ENCODE data around the gene IL11. TPM values are rescaled to one million over a fixed set of nuclear protein-coding genes. Genes with fewer than 3 reads are reported as not detected.

The IL11 gene
- total RNA-seq, 1 experiment from 2014 or later: 1.4 TPM

- no peak for DNase-seq (ENCODE audit: low spot score)
Observed at GRCh38 chr19:55391191-55391670, 21.0 kb upstream of the IL11 start.

DNA sequence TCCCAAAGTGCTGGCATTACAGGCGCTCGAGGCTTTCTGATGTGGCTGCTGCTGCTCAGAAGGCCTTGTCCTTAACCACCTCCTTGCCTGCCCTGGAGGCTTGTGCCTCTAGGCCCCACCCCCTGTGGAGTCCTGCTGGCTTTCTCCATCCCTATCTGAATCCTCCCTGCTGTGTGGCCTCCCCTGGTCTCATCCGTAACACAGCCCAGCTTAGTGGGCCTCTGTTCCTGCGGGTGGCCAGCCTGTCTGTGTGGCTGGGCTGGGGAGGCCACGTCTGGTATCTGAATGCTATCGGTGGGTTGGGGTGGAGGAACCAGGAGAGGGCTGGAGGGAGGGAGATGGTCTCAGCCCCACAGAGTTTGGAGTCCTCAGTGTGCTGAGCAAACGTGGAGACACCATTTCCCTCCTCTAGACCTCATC is 20.2 kb upstream of the IL11 start:
- DNase-seq (ENCODE audit: low spot score): no peak

GRCh38 chr19:55389386-55390317 is 19.4 kb upstream of the IL11 start:
- no peak for DNase-seq (ENCODE audit: low spot score)

DNA sequence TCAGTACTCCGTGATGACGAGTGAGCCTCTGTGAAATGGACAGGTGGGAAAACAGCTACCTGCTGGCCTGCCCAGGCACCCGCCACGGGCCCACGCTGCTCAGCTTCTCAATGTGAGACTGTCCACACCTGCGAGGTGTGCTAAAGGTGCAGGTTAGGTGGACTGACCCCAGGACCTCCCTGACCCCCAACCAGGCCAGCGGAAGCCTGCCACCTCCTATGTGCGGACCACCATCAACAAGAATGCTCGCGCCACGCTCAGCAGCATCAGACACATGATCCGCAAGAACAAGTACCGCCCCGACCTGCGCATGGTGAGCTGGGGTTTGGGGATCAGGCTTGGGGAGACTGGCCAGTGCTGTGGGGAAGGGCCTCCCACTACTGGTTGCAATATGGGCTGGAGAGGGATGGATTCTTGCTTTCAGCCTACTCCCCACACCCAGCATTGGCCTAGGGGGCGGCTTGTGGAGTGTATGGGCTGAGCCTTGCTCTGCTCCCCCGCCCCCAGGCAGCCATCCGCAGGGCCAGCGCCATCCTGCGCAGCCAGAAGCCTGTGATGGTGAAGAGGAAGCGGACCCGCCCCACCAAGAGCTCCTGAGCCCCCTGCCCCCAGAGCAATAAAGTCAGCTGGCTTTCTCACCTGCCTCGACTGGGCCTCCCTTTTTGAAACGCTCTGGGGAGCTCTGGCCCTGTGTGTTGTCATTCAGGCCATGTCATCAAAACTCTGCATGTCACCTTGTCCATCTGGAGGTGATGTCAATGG is 17.7 kb upstream of the IL11 start:
- DNase-seq (ENCODE audit: low spot score): no peak

GRCh38 chr19:55386493-55386971 is 16.3 kb upstream of the IL11 start:
- DNase-seq (ENCODE audit: low spot score): no peak

GRCh38 chr19:55385724-55386492 is 15.6 kb upstream of the IL11 start, which contains the start of gene RPL28:
Gene RPL28 (plus strand): TSS chr19:55385932. CDS start chr19:55386358, 426 bp downstream.
- peak; percentile 100 for DNase-seq (ENCODE audit: low spot score)

GRCh38 chr19:55384920-55385723 is 14.9 kb upstream of the IL11 start:
- DNase-seq (ENCODE audit: low spot score): peak; percentile 97

DNA sequence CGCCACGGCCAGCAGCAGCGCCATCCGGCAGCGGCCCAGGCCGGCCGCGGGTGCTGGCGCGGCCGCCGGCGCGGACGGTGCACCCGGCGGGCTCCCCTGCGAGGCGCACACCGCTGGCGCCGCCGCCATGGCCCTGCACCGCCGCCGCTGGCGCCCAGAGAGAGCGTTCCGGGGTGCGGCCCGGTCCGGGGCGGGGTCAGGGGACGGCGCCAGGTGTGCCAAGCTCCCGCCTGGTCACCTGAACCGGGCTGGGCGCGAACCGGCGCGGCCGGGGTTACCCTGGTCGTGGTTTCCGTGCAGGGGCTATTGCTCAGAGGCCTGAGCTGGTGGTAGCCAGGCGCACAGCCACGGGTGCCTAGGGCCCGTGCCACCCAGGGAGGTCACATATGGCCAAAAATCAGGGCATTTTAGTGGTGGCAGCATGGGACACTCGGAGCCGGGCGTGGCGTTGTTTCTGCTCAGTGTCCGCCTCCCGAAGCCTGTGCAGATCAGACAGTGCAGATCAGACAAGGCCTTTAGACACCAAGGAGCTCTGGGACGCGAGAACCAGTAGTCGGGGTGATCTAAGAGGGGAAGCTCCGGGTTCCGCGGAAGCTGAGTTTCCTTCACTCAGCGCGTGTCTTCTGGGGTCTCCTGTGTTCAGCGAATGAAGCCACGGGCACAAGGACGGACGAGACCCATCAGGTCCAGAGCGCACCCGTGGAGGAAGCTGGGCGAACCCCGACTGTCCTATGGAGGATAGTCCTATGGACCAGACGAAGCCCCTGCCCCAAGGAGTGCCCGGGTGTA is 14.1 kb upstream of the IL11 start, which contains the start of gene TMEM238:
TMEM238 (minus strand) TSS at position 162 of the 789 bp plus-strand sequence; CDS start at position 129, 33 bp downstream.
- no peak for DNase-seq (ENCODE audit: low spot score)

- no peak for DNase-seq (ENCODE audit: low spot score)
Observed at GRCh38 chr19:55383279-55384130, 13.2 kb upstream of the IL11 start.

DNA sequence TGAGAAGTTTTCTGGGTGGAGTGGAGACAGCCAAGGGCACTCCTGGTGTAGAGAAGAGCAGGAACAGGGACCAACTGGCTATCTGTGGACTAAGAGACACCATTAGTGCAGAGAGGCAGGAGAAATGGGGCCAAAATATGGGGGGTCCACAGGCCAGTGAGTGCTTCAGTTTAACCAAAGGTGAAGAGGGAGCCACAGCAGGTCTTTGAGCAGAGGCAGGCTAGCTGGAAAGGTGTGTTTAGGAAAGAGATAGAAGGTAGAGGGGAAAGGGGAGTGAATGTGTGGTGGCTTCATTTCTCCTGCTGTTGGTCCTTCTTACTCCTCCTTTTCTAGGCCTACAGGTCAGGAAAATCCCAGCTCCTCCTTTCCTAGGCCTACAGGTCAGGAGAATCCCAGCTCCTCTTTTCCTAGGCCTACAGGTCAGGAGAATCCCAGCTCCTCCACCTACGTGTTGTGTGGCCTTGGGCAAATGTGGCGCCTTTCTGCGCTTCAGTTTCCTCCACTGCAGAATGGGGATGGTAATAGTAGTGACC is 12.3 kb upstream of the IL11 start:
- DNase-seq (ENCODE audit: low spot score): no peak

DNA sequence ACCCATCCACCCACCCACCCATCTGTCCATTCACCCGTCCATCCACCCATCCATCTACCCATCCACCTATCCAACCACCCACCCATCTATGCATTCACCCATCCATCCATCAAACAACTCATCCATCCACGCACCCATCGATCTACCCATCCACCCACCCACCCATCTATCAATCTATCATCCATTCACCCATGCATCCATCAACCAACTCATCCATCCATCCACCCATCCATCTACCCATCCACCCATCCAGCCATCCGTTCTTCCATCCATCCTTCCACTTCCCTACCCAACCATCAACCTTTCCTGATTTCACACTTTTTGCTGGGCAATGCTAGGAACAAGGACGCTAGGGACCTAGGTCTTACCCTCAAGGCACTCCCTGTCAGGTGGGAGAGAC is 11.8 kb upstream of the IL11 start:
- no peak for DNase-seq (ENCODE audit: low spot score)

DNA sequence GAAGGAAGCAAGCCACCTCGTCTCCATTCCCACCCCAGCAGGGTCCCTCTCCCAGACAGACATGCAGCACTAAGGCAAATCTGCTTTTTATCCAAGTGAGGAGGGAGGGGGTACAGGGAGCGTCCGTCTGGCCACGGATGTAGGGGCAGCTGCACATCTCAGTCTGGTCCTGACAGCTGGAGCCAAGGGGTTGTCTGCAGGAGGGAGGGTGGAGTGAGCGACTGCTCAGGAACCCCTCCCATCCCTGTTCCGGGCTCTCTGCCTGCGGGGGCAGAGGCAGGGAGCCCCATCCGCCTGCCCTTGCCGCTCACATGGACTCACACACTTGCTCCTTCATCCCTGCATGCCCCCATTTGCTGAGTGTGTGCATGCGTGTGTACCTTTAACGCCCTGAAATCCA is 8.9 kb upstream of the IL11 start:
- DNase-seq (ENCODE audit: low spot score): no peak

DNA sequence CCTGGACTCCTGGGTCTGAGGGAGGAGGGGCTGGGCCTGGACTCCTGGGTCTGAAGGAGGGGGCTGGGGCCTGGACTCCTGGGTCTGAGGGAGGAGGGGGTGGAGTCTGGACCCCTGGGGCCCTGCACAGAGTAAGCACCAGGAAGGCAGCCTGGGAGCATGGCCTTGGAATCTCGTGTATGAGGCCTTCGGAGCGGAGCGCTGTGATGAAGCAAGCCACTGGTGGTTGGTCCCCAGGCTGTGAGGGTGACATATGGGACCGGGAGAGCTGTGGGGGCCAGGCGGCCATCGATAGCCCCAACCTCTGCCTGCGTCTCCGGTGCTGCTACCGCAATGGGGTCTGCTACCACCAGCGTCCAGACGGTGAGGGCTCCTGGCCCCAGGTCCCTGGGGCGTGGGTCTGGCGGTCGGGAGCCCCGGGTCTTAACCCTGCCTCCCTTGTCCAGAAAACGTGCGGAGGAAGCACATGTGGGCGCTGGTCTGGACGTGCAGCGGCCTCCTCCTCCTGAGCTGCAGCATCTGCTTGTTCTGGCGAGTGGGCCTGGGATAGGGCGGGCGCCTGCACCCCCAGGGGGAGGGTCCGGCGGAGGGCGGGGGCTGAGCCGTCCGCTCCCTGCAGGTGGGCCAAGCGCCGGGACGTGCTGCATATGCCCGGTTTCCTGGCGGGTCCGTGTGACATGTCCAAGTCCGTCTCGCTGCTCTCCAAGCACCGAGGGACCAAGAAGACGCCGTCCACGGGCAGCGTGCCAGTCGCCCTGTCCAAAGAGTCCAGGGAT is 7.3 kb upstream of the IL11 start:
- no peak for DNase-seq (ENCODE audit: low spot score)

- no peak for DNase-seq (ENCODE audit: low spot score)
Observed at GRCh38 chr19:55376241-55376933, 6.1 kb upstream of the IL11 start, which contains the start of gene TMEM190. Gene TMEM190 (plus strand): TSS chr19:55376826. CDS start chr19:55376854, 28 bp downstream.

- DNase-seq (ENCODE audit: low spot score): no peak
Observed at GRCh38 chr19:55373993-55374757, 3.9 kb upstream of the IL11 start.

- no peak for DNase-seq (ENCODE audit: low spot score)
Observed at GRCh38 chr19:55373306-55373992, 3.2 kb upstream of the IL11 start.

Data from H4 (cell line).